Nephron (organoid): ENCODE measurements around the gene TMC7.

Source experiments
- H3K27ac Mint-ChIP-seq, 3 experiments: 2 replicates each; pipeline ENCODE4 v1.8.0; 2020; ENCODE audit warnings: mixed read lengths in 3 of 3, mild to moderate bottlenecking in 2 of 3, moderate library complexity in 1 of 3
- H3K27me3 Mint-ChIP-seq: 2 replicates; pipeline ENCODE4 v1.8.0; 2021; ENCODE audit warnings: low read depth, mild to moderate bottlenecking, moderate library complexity, mixed read lengths
- H3K36me3 Mint-ChIP-seq: 2 replicates; pipeline ENCODE4 v1.8.0; 2020; ENCODE audit warnings: low read depth, mixed read lengths
- H3K4me1 Mint-ChIP-seq: 2 replicates; pipeline ENCODE4 v1.8.0; 2020; ENCODE audit warnings: mixed read lengths
- H3K4me3 Mint-ChIP-seq, 3 experiments: 2 replicates each; pipeline ENCODE4 v1.8.0; 2020; ENCODE audit warnings: mild to moderate bottlenecking in 3 of 3, mixed read lengths in 3 of 3, moderate library complexity in 2 of 3
- H3K9me3 Mint-ChIP-seq: 2 replicates; pipeline ENCODE4 v1.8.0; 2020; ENCODE audit warnings: mixed read lengths
- CTCF ChIP-seq, 3 experiments: fragments of 200-600 bp; sonication (generic); IDR thresholded peaks; one replicate each; pipeline ENCODE4 v1.5.0; 2021; ENCODE audit warnings: antibody characterized with exemption in 3 of 3; ENCODE audit not compliant: unreplicated experiment in 3 of 3

TMC7 gene

GRCh38 chr16:18958621-18959029, 25.1 kb upstream of the TMC7 start:
- Mint-ChIP-seq H3K9me3 (no peaks in the 10 kb centered on the region), H3K27ac (peak overlapping the region in 2 of 3 experiments; percentile 4 to 20), H3K36me3 (no peaks in the 10 kb centered on the region), H3K4me1 (peaks cover 8% of the 10 kb centered on the region), H3K27me3 (peaks cover 7% of the 10 kb centered on the region), H3K4me3 (no peak overlapping the region)
- no peak for TF ChIP-seq CTCF (IDR thresholded peaks at IDR 0.05; ENCODE audit: unreplicated experiment in 3 of 3)

GRCh38 chr16:18959031-18959505, 24.7 kb upstream of the TMC7 start:
- no peak for TF ChIP-seq CTCF (IDR thresholded peaks at IDR 0.05; ENCODE audit: unreplicated experiment in 3 of 3)
- Mint-ChIP-seq H3K27me3 (peaks cover 7% of the 10 kb centered on the region), H3K27ac (peak overlapping the region in 2 of 3 experiments; percentile 4 to 20), H3K36me3 (no peaks in the 10 kb centered on the region), H3K4me3 (no peak overlapping the region), H3K4me1 (peaks cover 8% of the 10 kb centered on the region), H3K9me3 (no peaks in the 10 kb centered on the region)

- H3K4me1 Mint-ChIP-seq = peaks cover 9% of the 10 kb centered on the region
- peaks cover 12% of the 10 kb centered on the region for H3K27me3 Mint-ChIP-seq
- H3K9me3 Mint-ChIP-seq = no peaks in the 10 kb centered on the region
- H3K36me3 Mint-ChIP-seq = no peaks in the 10 kb centered on the region
- H3K27ac Mint-ChIP-seq = no peak overlapping the region
- no peak overlapping the region for H3K4me3 Mint-ChIP-seq
- TF ChIP-seq CTCF (IDR thresholded peaks at IDR 0.05; ENCODE audit: unreplicated experiment in 3 of 3) = no peak
Observed at GRCh38 chr16:18965555-18965954, 18.2 kb upstream of the TMC7 start.

- Mint-ChIP-seq H3K9me3 (no peaks in the 10 kb centered on the region), H3K36me3 (no peaks in the 10 kb centered on the region), H3K4me3 (no peak overlapping the region), H3K4me1 (peaks cover 9% of the 10 kb centered on the region), H3K27ac (no peak overlapping the region), H3K27me3 (peaks cover 8% of the 10 kb centered on the region)
- no peak for TF ChIP-seq CTCF (IDR thresholded peaks at IDR 0.05; ENCODE audit: unreplicated experiment in 3 of 3)
Observed at GRCh38 chr16:18966791-18967190, 16.9 kb upstream of the TMC7 start.

GRCh38 chr16:18969050-18969854, 14.5 kb upstream of the TMC7 start:
- H3K4me3 Mint-ChIP-seq = peak overlapping the region; percentile 52 to 63 (median 62)
- H3K27ac Mint-ChIP-seq = no peak overlapping the region
- peaks cover 9% of the 10 kb centered on the region for H3K4me1 Mint-ChIP-seq
- H3K27me3 Mint-ChIP-seq = peaks cover 8% of the 10 kb centered on the region
- no peaks in the 10 kb centered on the region for H3K36me3 Mint-ChIP-seq
- peak; percentile 92 to 95 (median 93) for TF ChIP-seq CTCF (IDR thresholded peaks at IDR 0.05; ENCODE audit: unreplicated experiment in 3 of 3)
- H3K9me3 Mint-ChIP-seq = no peaks in the 10 kb centered on the region

- Mint-ChIP-seq H3K27ac (no peak overlapping the region), H3K4me3 (no peak overlapping the region), H3K9me3 (no peaks in the 10 kb centered on the region), H3K27me3 (peaks cover 8% of the 10 kb centered on the region), H3K4me1 (peaks cover 9% of the 10 kb centered on the region), H3K36me3 (no peaks in the 10 kb centered on the region)
- TF ChIP-seq CTCF (IDR thresholded peaks at IDR 0.05; ENCODE audit: unreplicated experiment in 3 of 3) = no peak
Observed at GRCh38 chr16:18969855-18970240, 13.9 kb upstream of the TMC7 start.
